Sigmoid colon (tissue), 4 donors: ENCODE results near the gene FBLN2.

Source experiments
- EP300 ChIP-seq, 4 donors: sonication (generic); formaldehyde crosslinking; IDR thresholded peaks; one replicate each; pipeline ENCODE4 v1.6.1; 2017; ENCODE audit warnings: antibody characterized with exemption in 4 of 4
- POLR2A ChIP-seq, 2 donors: fragments of 450-650 bp; IDR thresholded peaks; one replicate each; pipeline ENCODE4 v1.6.1; 2016; ENCODE audit warnings: antibody characterized with exemption in 2 of 2, mild to moderate bottlenecking in 2 of 2, moderate library complexity in 2 of 2
- TF ChIP-seq, protein P1 (sequence below), 4 experiments: fragments of 450-650 bp in 3 of 4; fragments of 200-600 bp in 1 of 4; IDR thresholded peaks; one replicate each; pipeline ENCODE4 v1.5.1; 2016 to 2019; ENCODE audit warnings: antibody characterized with exemption in 4 of 4, mild to moderate bottlenecking in 3 of 4, moderate library complexity in 2 of 4

DNA sequence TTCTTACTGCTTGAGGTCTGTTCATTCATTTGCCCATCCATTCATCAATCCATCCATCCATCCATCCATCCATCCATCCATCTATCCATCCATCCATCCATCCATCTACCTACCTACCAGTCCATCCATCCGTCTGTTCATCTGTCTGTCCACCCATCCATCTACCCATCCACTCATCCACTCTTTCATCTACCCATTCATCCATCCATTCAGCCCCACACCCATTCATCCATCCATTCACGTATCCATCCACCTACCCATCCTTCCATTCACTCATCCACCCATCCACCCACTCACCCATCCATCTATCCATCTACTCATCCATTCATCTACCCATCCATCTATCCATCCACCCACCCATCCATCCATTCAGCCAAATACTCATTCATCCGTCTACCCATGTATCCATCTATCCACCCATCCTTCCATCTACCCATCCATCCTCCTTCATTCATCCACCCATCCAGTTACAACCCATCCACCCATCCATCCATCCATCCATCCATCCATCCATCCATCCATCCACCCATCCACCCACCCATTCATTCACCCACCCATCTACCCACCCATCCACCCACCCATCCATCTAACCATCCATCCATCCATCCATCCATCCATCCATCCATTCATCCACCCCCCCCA lies 68.3 kb downstream of the FBLN2 start:
- TF ChIP-seq POLR2A (IDR thresholded peaks at IDR 0.05) (no peak), EP300 (IDR thresholded peaks at IDR 0.05) (no peak)
- TF ChIP-seq, protein P1, sequence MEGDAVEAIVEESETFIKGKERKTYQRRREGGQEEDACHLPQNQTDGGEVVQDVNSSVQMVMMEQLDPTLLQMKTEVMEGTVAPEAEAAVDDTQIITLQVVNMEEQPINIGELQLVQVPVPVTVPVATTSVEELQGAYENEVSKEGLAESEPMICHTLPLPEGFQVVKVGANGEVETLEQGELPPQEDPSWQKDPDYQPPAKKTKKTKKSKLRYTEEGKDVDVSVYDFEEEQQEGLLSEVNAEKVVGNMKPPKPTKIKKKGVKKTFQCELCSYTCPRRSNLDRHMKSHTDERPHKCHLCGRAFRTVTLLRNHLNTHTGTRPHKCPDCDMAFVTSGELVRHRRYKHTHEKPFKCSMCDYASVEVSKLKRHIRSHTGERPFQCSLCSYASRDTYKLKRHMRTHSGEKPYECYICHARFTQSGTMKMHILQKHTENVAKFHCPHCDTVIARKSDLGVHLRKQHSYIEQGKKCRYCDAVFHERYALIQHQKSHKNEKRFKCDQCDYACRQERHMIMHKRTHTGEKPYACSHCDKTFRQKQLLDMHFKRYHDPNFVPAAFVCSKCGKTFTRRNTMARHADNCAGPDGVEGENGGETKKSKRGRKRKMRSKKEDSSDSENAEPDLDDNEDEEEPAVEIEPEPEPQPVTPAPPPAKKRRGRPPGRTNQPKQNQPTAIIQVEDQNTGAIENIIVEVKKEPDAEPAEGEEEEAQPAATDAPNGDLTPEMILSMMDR (IDR thresholded peaks at IDR 0.05), result no peak
